ENCODE results near the gene HBS1L. TPM values are rescaled to one million over a fixed set of nuclear protein-coding genes. Genes with fewer than 3 reads are reported as not detected.

The HBS1L gene
- total and polyA plus RNA-seq, 10 of the 15 experiments (the other 5 are each of a cell fraction or from before 2014, with no cell fraction given) = 58.7 to 142 (median 78.8) TPM

DNA sequence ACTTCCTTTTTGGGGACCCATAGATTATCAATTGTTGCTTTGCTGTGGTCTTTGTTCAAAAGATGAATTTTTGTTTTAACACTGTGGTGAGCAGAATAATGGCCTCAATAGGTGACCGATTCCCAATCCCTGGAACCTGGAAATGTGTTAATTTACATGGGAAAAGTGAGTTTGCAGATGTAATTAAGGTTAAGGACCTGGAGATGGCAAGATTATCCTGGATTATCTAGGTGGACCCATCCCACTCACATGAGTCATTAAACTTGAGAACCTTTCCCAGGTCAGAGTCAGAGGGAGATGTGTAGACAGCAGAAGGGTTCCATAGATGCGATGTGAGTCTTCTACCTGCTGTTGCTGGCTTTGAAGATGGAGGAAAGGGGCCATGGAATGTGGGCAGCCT lies 36.2 kb upstream of the HBS1L start (continued):
- TF ChIP-seq, protein P1, sequence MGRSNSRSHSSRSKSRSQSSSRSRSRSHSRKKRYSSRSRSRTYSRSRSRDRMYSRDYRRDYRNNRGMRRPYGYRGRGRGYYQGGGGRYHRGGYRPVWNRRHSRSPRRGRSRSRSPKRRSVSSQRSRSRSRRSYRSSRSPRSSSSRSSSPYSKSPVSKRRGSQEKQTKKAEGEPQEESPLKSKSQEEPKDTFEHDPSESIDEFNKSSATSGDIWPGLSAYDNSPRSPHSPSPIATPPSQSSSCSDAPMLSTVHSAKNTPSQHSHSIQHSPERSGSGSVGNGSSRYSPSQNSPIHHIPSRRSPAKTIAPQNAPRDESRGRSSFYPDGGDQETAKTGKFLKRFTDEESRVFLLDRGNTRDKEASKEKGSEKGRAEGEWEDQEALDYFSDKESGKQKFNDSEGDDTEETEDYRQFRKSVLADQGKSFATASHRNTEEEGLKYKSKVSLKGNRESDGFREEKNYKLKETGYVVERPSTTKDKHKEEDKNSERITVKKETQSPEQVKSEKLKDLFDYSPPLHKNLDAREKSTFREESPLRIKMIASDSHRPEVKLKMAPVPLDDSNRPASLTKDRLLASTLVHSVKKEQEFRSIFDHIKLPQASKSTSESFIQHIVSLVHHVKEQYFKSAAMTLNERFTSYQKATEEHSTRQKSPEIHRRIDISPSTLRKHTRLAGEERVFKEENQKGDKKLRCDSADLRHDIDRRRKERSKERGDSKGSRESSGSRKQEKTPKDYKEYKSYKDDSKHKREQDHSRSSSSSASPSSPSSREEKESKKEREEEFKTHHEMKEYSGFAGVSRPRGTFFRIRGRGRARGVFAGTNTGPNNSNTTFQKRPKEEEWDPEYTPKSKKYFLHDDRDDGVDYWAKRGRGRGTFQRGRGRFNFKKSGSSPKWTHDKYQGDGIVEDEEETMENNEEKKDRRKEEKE (IDR thresholded peaks at IDR 0.05) = no peak
- TF ChIP-seq TCF3 (IDR thresholded peaks at IDR 0.05; ENCODE audit: borderline replicate concordance, insufficient read depth, low read depth, low read length) = no peak

DNA sequence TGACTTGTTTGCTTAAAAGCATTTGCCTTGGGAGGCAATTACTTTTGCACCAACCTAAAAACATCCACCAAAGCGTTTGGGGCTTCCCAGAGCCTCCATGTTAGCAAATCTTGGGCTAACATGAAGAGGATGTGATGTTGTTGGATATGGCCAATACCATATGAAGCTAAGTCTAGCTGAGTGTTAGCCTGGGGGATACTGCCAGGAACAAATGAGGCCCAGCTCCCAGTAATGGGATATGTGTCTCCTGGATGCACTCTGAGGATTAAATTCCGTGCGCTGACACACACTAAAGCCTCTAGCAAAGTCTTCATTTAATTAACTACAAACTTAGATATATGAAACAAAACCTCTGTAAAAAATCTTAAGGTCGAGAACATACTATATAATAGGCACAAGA lies 35.3 kb upstream of the HBS1L start:
- H3K9ac ChIP-seq (ENCODE audit: control insufficient read depth, insufficient read depth, low read length) = no peak overlapping the region
- intact Hi-C loops (cut with micrococcal nuclease; ENCODE audit: unreplicated experiment) (loop anchor here (1.0 to 2.0 kb wide), 2 partner anchors 24 to 35 kb away; partner anchors contain the start of gene HBS1L), in situ Hi-C loops (cut with MboI) (no loop called here)
- no peak overlapping the region for H3K27ac ChIP-seq (ENCODE audit: control insufficient read depth, insufficient read depth)
- H2AFZ ChIP-seq (ENCODE audit: control insufficient read depth, low read depth, low read length) = no peak overlapping the region
- no peaks in the 10 kb centered on the region for H3K9me3 ChIP-seq (replicated peaks; ENCODE audit: control insufficient read depth, insufficient read depth, low read length)
- H3K4me1 ChIP-seq (ENCODE audit: control insufficient read depth, insufficient read depth, low read length) = peaks cover 40% of the 10 kb centered on the region
- SMC1A ChIA-PET (ENCODE audit: uncharacterized antibody, unreplicated experiment) = interaction anchor here (0.7 to 8.1 kb wide), 9 partner anchors 12 to 333 kb away, joined by 3 to 56 read pairs (median 14); no protein-coding TSS in a partner anchor
- RAD21 ChIA-PET (ENCODE audit: unreplicated experiment) = interaction anchor here (0.9 to 5.4 kb wide), 5 partner anchors 11 to 94 kb away, joined by 3 to 29 read pairs (median 3); no protein-coding TSS in a partner anchor
- H3K4me2 ChIP-seq (ENCODE audit: control insufficient read depth, insufficient read depth) = no peak overlapping the region
- no peak for ATAC-seq
- FAIRE-seq = no peak
- DNase-seq (ENCODE audit: low read depth, low spot score) = no peak
- H3K27me3 ChIP-seq (replicated peaks in 1 of 2; ENCODE audit: control insufficient read depth in 2 of 2, insufficient read depth in 2 of 2, low read length in 1 of 2) = no peaks in the 10 kb centered on the region; a peak in 1 of 4 replicates
- CTCF ChIA-PET = interaction anchor here (0.8 to 8.1 kb wide), 9 partner anchors 9 to 333 kb away, joined by 3 to 73 read pairs (median 4); no protein-coding TSS in a partner anchor
- no peaks in the 10 kb centered on the region for H3K79me2 ChIP-seq (ENCODE audit: control insufficient read depth, insufficient read depth, low read length)
- BruUV-seq (replicated peaks) = no TSS peak
- TF ChIP-seq WRNIP1 (IDR thresholded peaks at IDR 0.05; ENCODE audit: borderline replicate concordance, low read depth, low read length) = no peak
- no peak for TF ChIP-seq POLR2A (IDR thresholded peaks at IDR 0.05; ENCODE audit: low read depth, low read length)
- TF ChIP-seq ESRRA (IDR thresholded peaks at IDR 0.05; ENCODE audit: low read length) = no peak
- TF ChIP-seq JUND (IDR thresholded peaks at IDR 0.05; ENCODE audit: low read depth, low read length) = no peak
- TF ChIP-seq RB1 (IDR thresholded peaks at IDR 0.05; ENCODE audit: borderline replicate concordance) = no peak
- TF ChIP-seq CEBPB (IDR thresholded peaks at IDR 0.05; ENCODE audit: borderline replicate concordance in 1 of 2, low read depth in 2 of 2, low read length in 2 of 2) = no peak
- TF ChIP-seq, protein P2, sequence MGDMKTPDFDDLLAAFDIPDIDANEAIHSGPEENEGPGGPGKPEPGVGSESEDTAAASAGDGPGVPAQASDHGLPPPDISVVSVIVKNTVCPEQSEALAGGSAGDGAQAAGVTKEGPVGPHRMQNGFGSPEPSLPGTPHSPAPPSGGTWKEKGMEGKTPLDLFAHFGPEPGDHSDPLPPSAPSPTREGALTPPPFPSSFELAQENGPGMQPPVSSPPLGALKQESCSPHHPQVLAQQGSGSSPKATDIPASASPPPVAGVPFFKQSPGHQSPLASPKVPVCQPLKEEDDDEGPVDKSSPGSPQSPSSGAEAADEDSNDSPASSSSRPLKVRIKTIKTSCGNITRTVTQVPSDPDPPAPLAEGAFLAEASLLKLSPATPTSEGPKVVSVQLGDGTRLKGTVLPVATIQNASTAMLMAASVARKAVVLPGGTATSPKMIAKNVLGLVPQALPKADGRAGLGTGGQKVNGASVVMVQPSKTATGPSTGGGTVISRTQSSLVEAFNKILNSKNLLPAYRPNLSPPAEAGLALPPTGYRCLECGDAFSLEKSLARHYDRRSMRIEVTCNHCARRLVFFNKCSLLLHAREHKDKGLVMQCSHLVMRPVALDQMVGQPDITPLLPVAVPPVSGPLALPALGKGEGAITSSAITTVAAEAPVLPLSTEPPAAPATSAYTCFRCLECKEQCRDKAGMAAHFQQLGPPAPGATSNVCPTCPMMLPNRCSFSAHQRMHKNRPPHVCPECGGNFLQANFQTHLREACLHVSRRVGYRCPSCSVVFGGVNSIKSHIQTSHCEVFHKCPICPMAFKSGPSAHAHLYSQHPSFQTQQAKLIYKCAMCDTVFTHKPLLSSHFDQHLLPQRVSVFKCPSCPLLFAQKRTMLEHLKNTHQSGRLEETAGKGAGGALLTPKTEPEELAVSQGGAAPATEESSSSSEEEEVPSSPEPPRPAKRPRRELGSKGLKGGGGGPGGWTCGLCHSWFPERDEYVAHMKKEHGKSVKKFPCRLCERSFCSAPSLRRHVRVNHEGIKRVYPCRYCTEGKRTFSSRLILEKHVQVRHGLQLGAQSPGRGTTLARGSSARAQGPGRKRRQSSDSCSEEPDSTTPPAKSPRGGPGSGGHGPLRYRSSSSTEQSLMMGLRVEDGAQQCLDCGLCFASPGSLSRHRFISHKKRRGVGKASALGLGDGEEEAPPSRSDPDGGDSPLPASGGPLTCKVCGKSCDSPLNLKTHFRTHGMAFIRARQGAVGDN (IDR thresholded peaks at IDR 0.05) = no peak
- no peak for TF ChIP-seq EZH2 (IDR thresholded peaks at IDR 0.05; ENCODE audit: borderline replicate concordance, control insufficient read depth, low read depth, low read length)
- no peak for TF ChIP-seq HDAC2 (IDR thresholded peaks at IDR 0.05)
- TF ChIP-seq CHD1 (IDR thresholded peaks at IDR 0.05; ENCODE audit: low read depth, low read length) = no peak
- TF ChIP-seq, protein P3, sequence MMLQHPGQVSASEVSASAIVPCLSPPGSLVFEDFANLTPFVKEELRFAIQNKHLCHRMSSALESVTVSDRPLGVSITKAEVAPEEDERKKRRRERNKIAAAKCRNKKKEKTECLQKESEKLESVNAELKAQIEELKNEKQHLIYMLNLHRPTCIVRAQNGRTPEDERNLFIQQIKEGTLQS (IDR thresholded peaks at IDR 0.05; ENCODE audit: borderline replicate concordance, extremely low read depth, low read depth, low read length) = no peak
- TF ChIP-seq NRF1 (conservative IDR thresholded peaks at IDR 0.05; ENCODE audit: low read depth, low read length) = no peak
- TF ChIP-seq ZNF274 (IDR thresholded peaks at IDR 0.05; ENCODE audit: insufficient read depth, insufficient read length) = no peak
- no peak for TF ChIP-seq POLR2AphosphoS5 (IDR thresholded peaks at IDR 0.05; ENCODE audit: low read length)
- TF ChIP-seq DPF2 (IDR thresholded peaks at IDR 0.05) = no peak
- no peaks in the 10 kb centered on the region for H4K20me1 ChIP-seq (ENCODE audit: control insufficient read depth, insufficient read depth)
- no peaks in the 10 kb centered on the region for H3K36me3 ChIP-seq (ENCODE audit: control insufficient read depth in 2 of 2, insufficient read depth in 2 of 2, low read length in 1 of 2)
- 96% methylated on average over 4 of the region's 4 CpGs for WGBS (ENCODE audit: insufficient coverage, insufficient replicate concordance, low lambda C conversion rate, missing lambda C conversion rate)
- POLR2A ChIA-PET = interaction anchor here (0.5 to 5.1 kb wide), 4 partner anchors 12 to 86 kb away, joined by 5 to 28 read pairs (median 6); no protein-coding TSS in a partner anchor
- H3K4me3 ChIP-seq = no peak overlapping the region

All from GM12878 (cell line).